ENCODE data around the gene MYO1D.

- TF ChIP-seq CTCF (IDR thresholded peaks at IDR 0.05; ENCODE audit: insufficient read depth, low read depth, low read length), result no peak
- TF ChIP-seq EZH2 (IDR thresholded peaks at IDR 0.05; ENCODE audit: insufficient read depth, low read length), result no peak
Measured at GRCh38 chr17:32777436-32777835, 99.5 kb downstream of the MYO1D start.
